GM12878 (cell line): Measurements from ENCODE around the gene SLIT1. TPM values are rescaled to one million over a fixed set of nuclear protein-coding genes. Genes with fewer than 3 reads are reported as not detected.

ENCODE experiments used
- ATAC-seq: fragments of 200-7000 bp; cut with Tn5 transposase; 3 replicates; pipeline ENCODE4 v1.9.1; 2020; ENCODE audit warnings: mild to moderate bottlenecking, moderate library complexity
- BruUV-seq: library from RNA; stranded (reverse); fragments of 400-500 nt; replicated peaks from 2 replicates; lab custom pipeline; 2021; lab: Mats Ljungman, UMichigan
- CTCF ChIA-PET: fragments of 300-600 bp; sonication (Branson Sonifier 250); formaldehyde crosslinking; extraction: SDS; loops from one replicate; lab custom pipeline; 2021; ENCODE audit warnings: inconsistent platforms; lab: Yijun Ruan, JAX
- POLR2A ChIA-PET: fragments of 350-600 bp; formaldehyde crosslinking; extraction: SDS; loops from one replicate; lab custom pipeline; 2021; ENCODE audit warnings: inconsistent platforms; lab: Charles Lee
- RAD21 ChIA-PET: fragments of 300-600 bp; sonication (Branson Sonifier 250); formaldehyde crosslinking; loops from one replicate; lab custom pipeline; 2023; ENCODE audit warnings: antibody characterized with exemption; ENCODE audit not compliant: unreplicated experiment; lab: Charles Lee
- SMC1A ChIA-PET: fragments of 300-600 bp; sonication (Branson Sonifier 250); formaldehyde crosslinking; loops from one replicate; lab custom pipeline; 2023; ENCODE audit not compliant: unreplicated experiment, uncharacterized antibody; lab: Charles Lee
- DNase-seq: peaks from one replicate; pipeline ENCODE4 v3.0.0-alpha.2; 2011; ENCODE audit warnings: low read depth, low spot score
- FAIRE-seq: peaks from 3 replicates; lab custom pipeline; 2011; peaks lifted over from hg19 to GRCh38; lab: Jason Lieb, UNC
- H2AFZ ChIP-seq: 2 replicates; pipeline ENCODE4 v1.6.0; 2011; ENCODE audit warnings: low read depth, low read length, control low read depth; ENCODE audit not compliant: control insufficient read depth
- H3K27ac ChIP-seq: 2 replicates; pipeline ENCODE4 v1.5.1; 2011; ENCODE audit warnings: control low read depth; ENCODE audit not compliant: control insufficient read depth, insufficient read depth
- H3K27me3 ChIP-seq, 2 experiments: replicated peaks in 1 of 2; 2 replicates each; pipeline versions ENCODE4 v1.6.0 to v1.6.1; 2011; ENCODE audit warnings: low read length in 1 of 2; ENCODE audit not compliant: control insufficient read depth in 2 of 2, insufficient read depth in 2 of 2
- H3K36me3 ChIP-seq, 2 experiments: 2 replicates each; pipeline ENCODE4 v1.5.1; 2011; ENCODE audit warnings: low read length in 1 of 2; ENCODE audit not compliant: control insufficient read depth in 2 of 2, insufficient read depth in 2 of 2
- H3K4me1 ChIP-seq: 2 replicates; pipeline ENCODE4 v1.6.1; 2011; ENCODE audit warnings: mild to moderate bottlenecking, low read length, moderate library complexity, mixed read lengths; ENCODE audit not compliant: control insufficient read depth, insufficient read depth
- H3K4me2 ChIP-seq: 2 replicates; pipeline ENCODE4 v1.6.0; 2011; ENCODE audit warnings: control low read depth; ENCODE audit not compliant: control insufficient read depth, insufficient read depth
- H3K4me3 ChIP-seq: fragments of 200-600 bp; sonication (generic); 2 replicates; pipeline ENCODE4 v1.5.1; 2016
- H3K79me2 ChIP-seq: 2 replicates; pipeline ENCODE4 v1.6.0; 2011; ENCODE audit warnings: low read length; ENCODE audit not compliant: control insufficient read depth, insufficient read depth
- H3K9ac ChIP-seq: 2 replicates; pipeline ENCODE4 v1.8.0; 2011; ENCODE audit warnings: low read length, control low read depth, mixed read lengths; ENCODE audit not compliant: control insufficient read depth, insufficient read depth
- H3K9me3 ChIP-seq: replicated peaks from 3 replicates; pipeline ENCODE4 v1.5.1; 2011; ENCODE audit warnings: mild to moderate bottlenecking, low read length; ENCODE audit not compliant: control insufficient read depth, insufficient read depth
- H4K20me1 ChIP-seq: 2 replicates; pipeline ENCODE4 v1.6.0; 2011; ENCODE audit not compliant: control insufficient read depth, insufficient read depth
- BCL11A ChIP-seq: IDR thresholded peaks from 2 replicates; pipeline ENCODE4 v1.6.1; 2011; ENCODE audit warnings: low read depth, low read length
- BHLHE40 ChIP-seq, 2 experiments: fragments of 450-650 bp in 1 of 2; IDR thresholded peaks; 2 replicates each; pipeline ENCODE4 v1.6.1; 2011 to 2017; ENCODE audit warnings: low read depth in 2 of 2, borderline replicate concordance in 1 of 2, improper control_type of control experiment in 1 of 2, low read length in 1 of 2, mild to moderate bottlenecking in 1 of 2
- BRCA1 ChIP-seq: IDR thresholded peaks from 2 replicates; pipeline ENCODE4 v1.6.1; 2011; ENCODE audit warnings: low read depth, low read length, improper control_type of control experiment
- IKZF2 ChIP-seq, 2 experiments: fragments of 450-650 bp; IDR thresholded peaks; 2 replicates each; pipeline ENCODE4 v1.6.1; 2017; ENCODE audit warnings: mild to moderate bottlenecking in 2 of 2, moderate library complexity in 2 of 2
- MEF2B ChIP-seq: fragments of 450-650 bp; IDR thresholded peaks from 2 replicates; pipeline ENCODE4 v1.6.1; 2018; ENCODE audit warnings: mild to moderate bottlenecking, moderate library complexity; ENCODE audit not compliant: partially characterized antibody, poor library complexity, severe bottlenecking
- NBN ChIP-seq: fragments of 450-650 bp; IDR thresholded peaks from 2 replicates; pipeline ENCODE4 v1.6.1; 2016
- NFIC ChIP-seq: IDR thresholded peaks from 2 replicates; pipeline ENCODE4 v1.6.1; 2012; ENCODE audit warnings: low read depth, mild to moderate bottlenecking, inconsistent platforms, low read length, moderate library complexity
- NFXL1 ChIP-seq: fragments of 450-650 bp; IDR thresholded peaks from 2 replicates; pipeline ENCODE4 v1.6.1; 2017; ENCODE audit warnings: antibody characterized with exemption, mild to moderate bottlenecking, borderline replicate concordance
- NR2C1 ChIP-seq: fragments of 450-650 bp; IDR thresholded peaks from 2 replicates; pipeline ENCODE4 v1.6.1; 2017; ENCODE audit warnings: antibody characterized with exemption, mild to moderate bottlenecking, moderate library complexity
- NR2F1 ChIP-seq: fragments of 450-650 bp; conservative IDR thresholded peaks from 2 replicates; pipeline ENCODE4 v1.6.1; 2017; ENCODE audit warnings: mild to moderate bottlenecking
- SMAD1 ChIP-seq: fragments of 450-650 bp; IDR thresholded peaks from 2 replicates; pipeline ENCODE4 v1.6.1; 2018; ENCODE audit warnings: mild to moderate bottlenecking, low read depth; ENCODE audit not compliant: partially characterized antibody
- STAT1 ChIP-seq: fragments of 450-650 bp; conservative IDR thresholded peaks from 2 replicates; pipeline ENCODE4 v1.6.1; 2014; ENCODE audit warnings: antibody characterized with exemption, mild to moderate bottlenecking
- TAF1 ChIP-seq: IDR thresholded peaks from 2 replicates; pipeline ENCODE4 v1.6.1; 2011; ENCODE audit warnings: mild to moderate bottlenecking, low read depth, low read length, borderline replicate concordance
- TBL1XR1 ChIP-seq: IDR thresholded peaks from 2 replicates; pipeline ENCODE4 v1.6.1; 2012; ENCODE audit warnings: low read depth, low read length, improper control_type of control experiment
- TCF7 ChIP-seq: IDR thresholded peaks from 2 replicates; pipeline ENCODE4 v1.6.1; 2014; ENCODE audit warnings: antibody characterized with exemption, borderline replicate concordance
- YBX1 ChIP-seq: fragments of 450-650 bp; IDR thresholded peaks from 2 replicates; pipeline ENCODE4 v1.6.1; 2016; ENCODE audit warnings: antibody characterized with exemption
- ZNF217 ChIP-seq: fragments of 450-650 bp; IDR thresholded peaks from 2 replicates; pipeline ENCODE4 v1.6.1; 2017; ENCODE audit warnings: antibody characterized with exemption, mild to moderate bottlenecking
- WGBS: methylation state at CpG from one replicate; pipeline ENCODE4 v1.1.6; 2016; ENCODE audit warnings: low lambda C conversion rate; ENCODE audit not compliant: insufficient replicate concordance, insufficient coverage; ENCODE audit errors: missing lambda C conversion rate; 5-methylcytosine and 5-hydroxymethylcytosine counted together
- in situ Hi-C: fragments of 300-500 bp; cut with MboI; formaldehyde crosslinking; loops from 9 replicates; pipeline ENCODE4 v1.14.3; 2018; ENCODE audit warnings: mixed read lengths
- intact Hi-C: fragments of 100-400 bp; cut with micrococcal nuclease; formaldehyde crosslinking; loops from one replicate; pipeline ENCODE4 v1.14.2; 2022; ENCODE audit not compliant: unreplicated experiment
- polyA plus RNA-seq, 11 experiments: library from polyadenylated mRNA; depleted of rRNA in 4 of 11; unstranded in 6 of 11; stranded (reverse) in 5 of 11; fragments of >200 nt; fragmentation: Nextera tagmentation in 4 of 11; fragmentation: Illumina TruSeq in 1 of 11; extraction: Ambion mirVana in 4 of 11; extraction: Trizol in 1 of 11; gene quantifications; 1 replicate in 1 of 11; 2 replicates in 10 of 11; pipeline versions ENCODE4 v1.2.1 to v1.2.3, GENCODE V29; 2011 to 2016; ENCODE audit warnings: inconsistent platforms in 2 of 11, missing spikeins in 2 of 11, low read depth in 1 of 11
- total RNA-seq, 4 experiments: library from RNA; depleted of rRNA in 3 of 4; stranded (reverse); fragments of >200 nt in 3 of 4; fragmentation: Illumina TruSeq in 1 of 4; extraction: Trizol in 1 of 4; gene quantifications; 2 replicates each; pipeline versions ENCODE4 v1.2.1 to v1.2.3, GENCODE V29; 2013 to 2021
- TF ChIP-seq, protein P1 (sequence below): IDR thresholded peaks from 2 replicates; pipeline ENCODE4 v1.6.1; 2011; ENCODE audit warnings: low read depth, low read length, improper control_type of control experiment, borderline replicate concordance

Gene SLIT1
- total and polyA plus RNA-seq, 10 of the 15 experiments (the other 5 are each of a cell fraction or from before 2014, with no cell fraction given) = 0.04 to 0.19 (median 0.06) TPM; not detected in 4

GRCh38 chr10:97123765-97124164, 62.0 kb downstream of the SLIT1 start:
- Histone ChIP-seq H3K27ac (no peak overlapping the region), H4K20me1 (no peaks in the 10 kb centered on the region), H3K4me2 (no peak overlapping the region), H3K4me1 (no peaks in the 10 kb centered on the region), H3K36me3 (no peaks in the 10 kb centered on the region), H3K4me3 (no peak overlapping the region), H3K79me2 (no peaks in the 10 kb centered on the region), H3K27me3 (peaks cover 0 to 2% of the 10 kb centered on the region in 2 experiments; a peak in 3 of 4 replicates), H3K9me3 (no peaks in the 10 kb centered on the region), H2AFZ (no peak overlapping the region), H3K9ac (no peak overlapping the region)
- POLR2A ChIA-PET = interaction anchor here (1.5 kb wide), 1 partner anchor 9 kb away, joined by 4 read pairs; no protein-coding TSS in a partner anchor
- WGBS = 24% methylated on average over 5 of the region's 5 CpGs
- TF ChIP-seq STAT1 (no peak), TAF1 (no peak), TBL1XR1 (no peak), NR2C1 (no peak), BRCA1 (no peak), ZNF217 (no peak), NR2F1 (no peak), NFIC (no peak), NFXL1 (no peak), BHLHE40 (IDR thresholded peaks at IDR 0.05; ENCODE audit: borderline replicate concordance in 1 of 2, low read depth in 2 of 2, low read length in 1 of 2) (no peak), SMAD1 (no peak), NBN (no peak), YBX1 (no peak), TCF7 (no peak), BCL11A (no peak), IKZF2 (IDR thresholded peaks at IDR 0.05) (no peak), MEF2B (no peak)
- TF ChIP-seq, protein P1, sequence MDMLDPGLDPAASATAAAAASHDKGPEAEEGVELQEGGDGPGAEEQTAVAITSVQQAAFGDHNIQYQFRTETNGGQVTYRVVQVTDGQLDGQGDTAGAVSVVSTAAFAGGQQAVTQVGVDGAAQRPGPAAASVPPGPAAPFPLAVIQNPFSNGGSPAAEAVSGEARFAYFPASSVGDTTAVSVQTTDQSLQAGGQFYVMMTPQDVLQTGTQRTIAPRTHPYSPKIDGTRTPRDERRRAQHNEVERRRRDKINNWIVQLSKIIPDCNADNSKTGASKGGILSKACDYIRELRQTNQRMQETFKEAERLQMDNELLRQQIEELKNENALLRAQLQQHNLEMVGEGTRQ = no peak
- SMC1A ChIA-PET = interaction anchor here (1.2 kb wide), 1 partner anchor 86 kb away, joined by 3 read pairs; no protein-coding TSS in a partner anchor
- no peak for ATAC-seq
- intact Hi-C loops = loop anchor here (10.0 kb wide), 1 partner anchor 1941 kb away; no protein-coding TSS in a partner anchor
- CTCF ChIA-PET = interaction anchor here (0.7 to 3.7 kb wide), 6 partner anchors 22 to 209 kb away, joined by 3 to 10 read pairs (median 3); no protein-coding TSS in a partner anchor
- no peak for FAIRE-seq
- no TSS peak for BruUV-seq
- DNase-seq = no peak
- RAD21 ChIA-PET = interaction anchor here (2.9 kb wide), 1 partner anchor 51 kb away, joined by 9 read pairs; no protein-coding TSS in a partner anchor
- in situ Hi-C loops = no loop called here
